Large intestine (tissue), 12 donors: ENCODE data around the gene KANK4. TPM values are rescaled to one million over a fixed set of nuclear protein-coding genes. Genes with fewer than 3 reads are reported as not detected.
A peak's percentile ranks its signal among the peaks of the same experiment; 100 is the strongest.

Source experiments
- DNase-seq, 2 donors: peaks; one replicate each; pipeline versions ENCODE4 v3.0.0 to v3.0.0-alpha.2; 2013
- H3K27ac ChIP-seq: one replicate; pipeline ENCODE4 v1.5.1; 2013; ENCODE audit warnings: low read length
- H3K27me3 ChIP-seq: 2 replicates; pipeline ENCODE4 v1.6.1; 2013; ENCODE audit warnings: low read length; ENCODE audit not compliant: control insufficient read depth, insufficient read depth
- H3K36me3 ChIP-seq: 2 replicates; pipeline ENCODE4 v1.6.1; 2013; ENCODE audit warnings: low read length; ENCODE audit not compliant: control insufficient read depth, insufficient read depth
- H3K4me1 ChIP-seq: one replicate; pipeline ENCODE4 v1.6.1; 2013; ENCODE audit warnings: low read length; ENCODE audit not compliant: control insufficient read depth, insufficient read depth
- H3K4me3 ChIP-seq: one replicate; pipeline ENCODE4 v1.5.1; 2013; ENCODE audit warnings: low read length
- H3K9me3 ChIP-seq: one replicate; pipeline ENCODE4 v1.6.1; 2013; ENCODE audit warnings: mild to moderate bottlenecking, low read depth, low read length, moderate library complexity; ENCODE audit not compliant: control insufficient read depth
- WGBS: methylation state at CpG from one replicate; pipeline ENCODE4 v1.1.5; 2013; ENCODE audit warnings: low lambda C conversion rate; ENCODE audit not compliant: insufficient coverage; 5-methylcytosine and 5-hydroxymethylcytosine counted together
- long read RNA-seq, 11 donors: transcript quantifications; one replicate each; lab custom pipeline, GENCODE V29; 2026
- polyA plus RNA-seq: library from polyadenylated mRNA; unstranded; fragments of 120-200 nt; gene quantifications from one replicate; pipeline ENCODE4 v1.2.1, GENCODE V29; 2013

Gene KANK4
- polyA plus RNA-seq = 4.1 TPM
- long read RNA-seq, donor 1 = 0 reads
- long read RNA-seq, donor 2 = 0 reads
- long read RNA-seq, donor 3 = 0 reads
- long read RNA-seq, donor 4 = 0 reads
- long read RNA-seq, donor 5, full-length matches to known transcripts = 2 of 2 reads
- long read RNA-seq, donor 5, partial matches to known transcripts = 0 of 2 reads
- long read RNA-seq, donor 5, other reads (novel, unspliced or antisense) = 0 of 2 reads
- long read RNA-seq, donor 6 = 0 reads
- long read RNA-seq, donor 7 = 0 reads
- long read RNA-seq, donor 8 = 0 reads
- long read RNA-seq, donor 9, full-length matches to known transcripts = 1 of 1 reads
- long read RNA-seq, donor 9, partial matches to known transcripts = 0 of 1 reads
- long read RNA-seq, donor 9, other reads (novel, unspliced or antisense) = 0 of 1 reads
- long read RNA-seq, donor 10, full-length matches to known transcripts = 2 of 2 reads
- long read RNA-seq, donor 10, partial matches to known transcripts = 0 of 2 reads
- long read RNA-seq, donor 10, other reads (novel, unspliced or antisense) = 0 of 2 reads
- long read RNA-seq, donor 11 = 0 reads

GRCh38 chr1:62318756-62319544 is at the start of gene KANK4:
Gene KANK4, minus strand, starts transcription at chr1:62319434. Its CDS starts 37,870 bp downstream, at chr1:62281564.
- no CpG with 5 or more reads among the region's 84 CpGs for WGBS
- no peaks in the 10 kb centered on the region for H3K36me3 ChIP-seq
- DNase-seq = peak; percentile 41 to 78
- H3K4me3 ChIP-seq = peak within 1 kb of the TSS; percentile 56
- H3K27ac ChIP-seq = no peak within 1 kb of the TSS
- H3K27me3 ChIP-seq = peaks cover 24% of the 10 kb centered on the region
- peaks cover 11% of the 10 kb centered on the region for H3K4me1 ChIP-seq
- H3K9me3 ChIP-seq = no peaks in the 10 kb centered on the region

- no peak overlapping the region for H3K4me3 ChIP-seq
- peaks cover 2% of the 10 kb centered on the region for H3K27me3 ChIP-seq
- no peaks in the 10 kb centered on the region for H3K4me1 ChIP-seq
- no peak overlapping the region for H3K27ac ChIP-seq
- no peak for DNase-seq
- WGBS = 98% methylated on average over 4 of the region's 6 CpGs
- no peaks in the 10 kb centered on the region for H3K36me3 ChIP-seq
- H3K9me3 ChIP-seq = peaks cover 2% of the 10 kb centered on the region
These were observed 49.8 kb upstream of the KANK4 start for GRCh38 chr1:62368989-62369388.

GRCh38 chr1:62367005-62367557 is 47.8 kb upstream of the KANK4 start:
- H3K36me3 ChIP-seq = no peaks in the 10 kb centered on the region
- no peaks in the 10 kb centered on the region for H3K4me1 ChIP-seq
- no CpG with 5 or more reads among the region's 7 CpGs for WGBS
- peaks cover 2% of the 10 kb centered on the region for H3K27me3 ChIP-seq
- no peak for DNase-seq
- H3K4me3 ChIP-seq = no peak overlapping the region
- H3K27ac ChIP-seq = no peak overlapping the region
- H3K9me3 ChIP-seq = peaks cover 2% of the 10 kb centered on the region

GRCh38 chr1:62364721-62365120 is 45.5 kb upstream of the KANK4 start:
- no peaks in the 10 kb centered on the region for H3K4me1 ChIP-seq
- DNase-seq = no peak
- no peak overlapping the region for H3K27ac ChIP-seq
- no peak overlapping the region for H3K4me3 ChIP-seq
- peaks cover 2% of the 10 kb centered on the region for H3K9me3 ChIP-seq
- H3K27me3 ChIP-seq = peaks cover 2% of the 10 kb centered on the region
- no peaks in the 10 kb centered on the region for H3K36me3 ChIP-seq

- Histone ChIP-seq H3K9me3 (peaks cover 2% of the 10 kb centered on the region), H3K36me3 (no peaks in the 10 kb centered on the region), H3K27me3 (no peaks in the 10 kb centered on the region), H3K27ac (no peak overlapping the region), H3K4me3 (no peak overlapping the region), H3K4me1 (no peaks in the 10 kb centered on the region)
- no CpG with 5 or more reads among the region's 3 CpGs for WGBS
- DNase-seq = no peak
These were observed 43.7 kb upstream of the KANK4 start for GRCh38 chr1:62362926-62363325.

GRCh38 chr1:62362061-62362917 is 43.1 kb upstream of the KANK4 start:
- Histone ChIP-seq H3K27me3 (no peaks in the 10 kb centered on the region), H3K36me3 (no peaks in the 10 kb centered on the region), H3K4me3 (no peak overlapping the region), H3K4me1 (no peaks in the 10 kb centered on the region), H3K27ac (no peak overlapping the region), H3K9me3 (peaks cover 1% of the 10 kb centered on the region)
- no peak for DNase-seq
- WGBS = 80% methylated on average over 1 of the region's 11 CpGs

GRCh38 chr1:62361431-62361830 is 42.2 kb upstream of the KANK4 start:
- WGBS = no CpG with 5 or more reads among the region's 4 CpGs
- Histone ChIP-seq H3K9me3 (no peaks in the 10 kb centered on the region), H3K27me3 (no peaks in the 10 kb centered on the region), H3K4me3 (no peak overlapping the region), H3K27ac (no peak overlapping the region), H3K4me1 (no peaks in the 10 kb centered on the region), H3K36me3 (no peaks in the 10 kb centered on the region)
- no peak for DNase-seq

GRCh38 chr1:62358665-62359373 is 39.6 kb upstream of the KANK4 start:
- no peak overlapping the region for H3K4me3 ChIP-seq
- DNase-seq = no peak
- no peaks in the 10 kb centered on the region for H3K4me1 ChIP-seq
- H3K27me3 ChIP-seq = no peaks in the 10 kb centered on the region
- 40% methylated on average over 1 of the region's 11 CpGs for WGBS
- H3K27ac ChIP-seq = no peak overlapping the region
- no peaks in the 10 kb centered on the region for H3K36me3 ChIP-seq
- no peaks in the 10 kb centered on the region for H3K9me3 ChIP-seq

GRCh38 chr1:62357916-62358315 is 38.7 kb upstream of the KANK4 start:
- Histone ChIP-seq H3K36me3 (no peaks in the 10 kb centered on the region), H3K4me1 (no peaks in the 10 kb centered on the region), H3K9me3 (no peaks in the 10 kb centered on the region), H3K27ac (no peak overlapping the region), H3K4me3 (no peak overlapping the region), H3K27me3 (no peaks in the 10 kb centered on the region)
- WGBS = 75% methylated on average over 2 of the region's 6 CpGs
- DNase-seq = no peak
